ENCODE measurements around the gene NDUFS6.

Gene NDUFS6

DNA sequence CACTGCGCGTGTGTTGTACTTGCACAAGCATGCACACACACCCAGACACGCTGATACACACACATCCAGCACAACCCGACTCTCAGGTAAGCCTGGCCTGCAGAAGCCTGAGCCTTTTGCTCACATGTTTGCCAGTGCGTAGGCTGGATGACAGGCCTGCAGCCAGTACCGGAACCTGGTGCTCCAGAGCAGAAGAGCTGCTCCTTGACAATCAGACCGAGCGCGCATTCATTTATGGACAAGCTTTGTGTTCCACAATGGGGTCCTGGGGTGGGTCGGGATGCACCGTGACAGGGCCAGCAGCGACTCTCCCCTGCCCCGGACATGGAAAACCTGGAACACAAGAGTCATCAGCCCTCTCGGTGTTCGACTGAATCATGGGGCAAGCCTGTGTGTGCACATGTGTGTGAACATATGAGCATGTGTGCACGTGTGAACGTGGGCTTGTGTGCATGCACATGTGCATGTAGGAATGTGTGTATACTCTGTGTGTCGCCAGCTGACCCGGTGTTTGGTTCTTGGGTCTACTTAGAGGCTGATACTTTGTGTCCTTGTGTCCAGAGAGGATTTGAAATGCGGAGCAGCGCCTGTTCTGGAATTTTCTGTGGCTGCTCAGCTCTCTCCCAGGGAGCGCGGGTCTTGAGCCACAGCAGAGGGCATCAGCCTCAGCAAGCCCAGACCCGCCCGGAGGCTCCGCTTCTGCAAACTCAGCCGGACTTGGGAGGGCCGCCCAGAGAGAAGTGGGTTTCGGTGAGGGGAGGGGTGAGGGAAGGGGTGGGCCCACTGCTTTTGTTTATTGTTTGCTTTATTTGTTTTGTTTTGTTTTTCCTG is 49.3 kb downstream of the NDUFS6 start:
- H3K27ac ChIP-seq = no peak overlapping the region
- H3K4me1 ChIP-seq = peaks cover 0 to 7% (median 0%) of the 10 kb centered on the region in 4 donors
- no peaks in the 10 kb centered on the region for H3K9me3 ChIP-seq
- no peak overlapping the region for H3K4me3 ChIP-seq
- TF ChIP-seq, protein P1, sequence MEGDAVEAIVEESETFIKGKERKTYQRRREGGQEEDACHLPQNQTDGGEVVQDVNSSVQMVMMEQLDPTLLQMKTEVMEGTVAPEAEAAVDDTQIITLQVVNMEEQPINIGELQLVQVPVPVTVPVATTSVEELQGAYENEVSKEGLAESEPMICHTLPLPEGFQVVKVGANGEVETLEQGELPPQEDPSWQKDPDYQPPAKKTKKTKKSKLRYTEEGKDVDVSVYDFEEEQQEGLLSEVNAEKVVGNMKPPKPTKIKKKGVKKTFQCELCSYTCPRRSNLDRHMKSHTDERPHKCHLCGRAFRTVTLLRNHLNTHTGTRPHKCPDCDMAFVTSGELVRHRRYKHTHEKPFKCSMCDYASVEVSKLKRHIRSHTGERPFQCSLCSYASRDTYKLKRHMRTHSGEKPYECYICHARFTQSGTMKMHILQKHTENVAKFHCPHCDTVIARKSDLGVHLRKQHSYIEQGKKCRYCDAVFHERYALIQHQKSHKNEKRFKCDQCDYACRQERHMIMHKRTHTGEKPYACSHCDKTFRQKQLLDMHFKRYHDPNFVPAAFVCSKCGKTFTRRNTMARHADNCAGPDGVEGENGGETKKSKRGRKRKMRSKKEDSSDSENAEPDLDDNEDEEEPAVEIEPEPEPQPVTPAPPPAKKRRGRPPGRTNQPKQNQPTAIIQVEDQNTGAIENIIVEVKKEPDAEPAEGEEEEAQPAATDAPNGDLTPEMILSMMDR (IDR thresholded peaks at IDR 0.05) = no peak
- peaks cover 0 to 69% of the 10 kb centered on the region in 2 donors for H3K27me3 ChIP-seq
- no peak for DNase-seq
- no peaks in the 10 kb centered on the region for H3K36me3 ChIP-seq
- intact Hi-C loops (cut with DNase I; ENCODE audit: low total_unique reads) = no loop called here

DNA sequence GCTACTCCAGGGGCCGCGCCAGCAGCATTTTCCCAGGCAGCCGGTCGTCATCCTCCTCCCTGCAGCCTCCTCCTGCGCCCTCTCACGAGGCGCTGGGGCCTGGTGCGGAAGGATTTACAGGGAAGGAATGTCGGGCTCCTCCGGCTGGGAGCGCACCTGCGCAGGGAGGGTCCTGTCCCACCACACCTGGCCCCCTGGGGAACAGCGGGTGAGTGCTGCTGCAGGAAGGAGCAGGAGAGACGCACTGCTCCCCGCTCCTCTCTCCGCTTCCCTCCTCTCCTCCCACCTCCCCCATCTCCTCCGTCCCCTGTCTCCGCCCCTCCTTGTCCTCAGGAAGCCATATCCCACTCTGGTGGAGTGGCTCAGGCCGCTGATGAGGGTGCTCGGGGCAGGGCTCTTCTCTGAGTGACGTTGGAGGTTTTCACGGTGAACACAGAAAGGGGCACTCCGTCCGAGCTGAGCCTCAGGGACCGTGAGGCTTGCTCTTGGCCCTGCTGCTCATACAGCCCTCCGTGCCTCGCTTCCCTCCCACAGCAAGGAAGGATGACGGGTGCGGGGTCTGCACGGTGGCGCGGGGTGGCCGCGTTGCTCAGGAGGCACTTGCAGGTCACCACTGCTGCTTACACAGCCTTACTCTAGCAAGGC is 50.2 kb downstream of the NDUFS6 start:
- intact Hi-C loops (cut with DNase I; ENCODE audit: low total_unique reads) = no loop called here
- DNase-seq = no peak
- no peaks in the 10 kb centered on the region for H3K36me3 ChIP-seq
- no peaks in the 10 kb centered on the region for H3K9me3 ChIP-seq
- peaks cover 0 to 7% (median 0%) of the 10 kb centered on the region in 4 donors for H3K4me1 ChIP-seq
- H3K4me3 ChIP-seq = no peak overlapping the region
- peaks cover 0 to 72% of the 10 kb centered on the region in 2 donors for H3K27me3 ChIP-seq
- TF ChIP-seq, protein P1 (IDR thresholded peaks at IDR 0.05) = no peak
- H3K27ac ChIP-seq = no peak overlapping the region

DNA sequence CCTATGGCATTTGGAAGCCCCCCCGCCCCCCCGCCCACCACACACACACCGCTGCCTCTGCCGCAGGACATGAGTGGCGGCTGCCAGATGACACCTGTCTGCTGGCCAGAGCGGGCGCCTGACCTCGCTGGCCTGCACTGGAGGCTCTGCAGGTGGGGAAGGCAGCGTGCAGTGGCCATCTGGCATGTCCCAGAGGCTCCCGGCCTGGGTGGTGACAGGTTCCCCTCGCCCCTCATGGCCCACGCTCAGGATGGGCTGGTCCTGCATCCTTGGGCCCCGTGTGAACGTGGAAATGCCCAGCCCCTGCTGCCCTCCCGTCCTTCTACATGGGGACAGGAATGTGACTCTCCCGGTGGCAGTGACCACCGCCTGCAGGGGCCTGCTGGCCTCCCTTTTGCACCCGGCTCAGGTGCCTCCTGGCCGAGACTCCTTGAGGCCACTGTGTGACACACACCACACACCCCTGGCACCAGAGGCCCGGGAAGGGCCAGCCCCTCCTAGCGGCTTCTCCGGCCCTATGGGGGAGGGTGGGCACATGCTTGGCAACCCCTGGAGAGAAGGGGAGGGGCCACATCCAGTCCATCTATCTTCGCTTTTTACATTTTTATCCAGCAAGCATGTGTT is 51.2 kb downstream of the NDUFS6 start:
- TF ChIP-seq, protein P1 (IDR thresholded peaks at IDR 0.05) = no peak
- Histone ChIP-seq H3K9me3 (no peaks in the 10 kb centered on the region), H3K36me3 (no peaks in the 10 kb centered on the region), H3K27ac (no peak overlapping the region), H3K4me1 (peaks cover 0 to 11% (median 0%) of the 10 kb centered on the region in 4 donors), H3K4me3 (no peak overlapping the region), H3K27me3 (peaks cover 0 to 79% of the 10 kb centered on the region in 2 donors)
- intact Hi-C loops (cut with DNase I; ENCODE audit: low total_unique reads) = no loop called here
- no peak for DNase-seq

DNA sequence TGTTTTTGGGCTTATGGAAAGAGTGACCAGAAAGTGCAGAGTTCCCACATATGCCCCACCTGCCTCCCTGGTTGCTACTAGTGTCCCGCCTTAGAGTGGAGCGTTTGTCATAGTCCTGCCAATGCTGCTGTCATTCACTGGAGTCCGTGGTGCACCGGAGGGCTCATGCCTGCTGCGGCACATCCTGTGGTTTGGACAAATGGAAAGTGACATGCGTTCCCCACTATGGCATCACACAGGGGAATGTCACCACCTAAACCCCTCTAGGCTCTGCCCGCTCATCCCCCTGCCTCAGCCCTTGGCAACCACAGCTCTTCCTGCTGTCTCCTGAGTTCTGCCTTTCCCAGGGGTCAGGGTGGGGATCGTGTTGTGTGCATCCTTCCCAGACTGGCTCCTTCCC is 52.3 kb downstream of the NDUFS6 start:
- Histone ChIP-seq H3K36me3 (no peaks in the 10 kb centered on the region), H3K27ac (no peak overlapping the region), H3K4me1 (peaks cover 0 to 11% (median 0%) of the 10 kb centered on the region in 4 donors), H3K27me3 (peaks cover 0 to 69% of the 10 kb centered on the region in 2 donors), H3K4me3 (no peak overlapping the region), H3K9me3 (no peaks in the 10 kb centered on the region)
- TF ChIP-seq, protein P1 (IDR thresholded peaks at IDR 0.05) = no peak
- no peak for DNase-seq
- intact Hi-C loops (cut with DNase I; ENCODE audit: low total_unique reads) = no loop called here

DNA sequence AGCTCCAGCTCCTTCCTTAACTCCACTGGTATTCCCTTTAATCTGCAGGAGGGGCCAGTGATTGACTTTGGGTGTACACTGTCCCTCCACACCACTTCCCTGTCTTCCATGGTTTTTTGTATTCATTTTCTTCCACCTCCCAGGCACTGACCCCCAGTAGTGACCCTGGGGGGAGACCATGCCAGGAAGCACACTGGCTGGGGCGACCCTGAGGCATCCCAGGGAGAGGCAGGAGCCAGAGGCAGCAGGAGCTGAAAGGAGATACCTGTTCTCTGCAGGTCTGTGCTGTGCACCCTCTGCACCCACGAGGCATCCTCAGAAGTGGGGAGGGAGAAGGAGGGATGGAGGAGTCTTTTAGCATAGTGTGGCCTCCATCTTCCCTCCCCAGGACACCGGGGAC is 53.9 kb downstream of the NDUFS6 start:
- Histone ChIP-seq H3K4me3 (no peak overlapping the region), H3K27me3 (peaks cover 0 to 58% of the 10 kb centered on the region in 2 donors), H3K36me3 (no peaks in the 10 kb centered on the region), H3K4me1 (peaks cover 0 to 11% (median 0%) of the 10 kb centered on the region in 4 donors), H3K9me3 (no peaks in the 10 kb centered on the region), H3K27ac (no peak overlapping the region)
- intact Hi-C loops (cut with DNase I; ENCODE audit: low total_unique reads) = no loop called here
- TF ChIP-seq, protein P1 (IDR thresholded peaks at IDR 0.05) = no peak
- no peak for DNase-seq
